GM21515 (cell line): ENCODE data around the gene CCDC171.
"Not testable (repeated sequence)": the region's sequence is repeated elsewhere in the genome, so short reads cannot be mapped to it uniquely, and the experiment has no call there.

ENCODE experiments used
- ATAC-seq: cut with Tn5 transposase; IDR thresholded peaks from one replicate; pipeline ENCODE4 v1.9.1; 2021; ENCODE audit not compliant: unreplicated experiment

CCDC171 gene

DNA sequence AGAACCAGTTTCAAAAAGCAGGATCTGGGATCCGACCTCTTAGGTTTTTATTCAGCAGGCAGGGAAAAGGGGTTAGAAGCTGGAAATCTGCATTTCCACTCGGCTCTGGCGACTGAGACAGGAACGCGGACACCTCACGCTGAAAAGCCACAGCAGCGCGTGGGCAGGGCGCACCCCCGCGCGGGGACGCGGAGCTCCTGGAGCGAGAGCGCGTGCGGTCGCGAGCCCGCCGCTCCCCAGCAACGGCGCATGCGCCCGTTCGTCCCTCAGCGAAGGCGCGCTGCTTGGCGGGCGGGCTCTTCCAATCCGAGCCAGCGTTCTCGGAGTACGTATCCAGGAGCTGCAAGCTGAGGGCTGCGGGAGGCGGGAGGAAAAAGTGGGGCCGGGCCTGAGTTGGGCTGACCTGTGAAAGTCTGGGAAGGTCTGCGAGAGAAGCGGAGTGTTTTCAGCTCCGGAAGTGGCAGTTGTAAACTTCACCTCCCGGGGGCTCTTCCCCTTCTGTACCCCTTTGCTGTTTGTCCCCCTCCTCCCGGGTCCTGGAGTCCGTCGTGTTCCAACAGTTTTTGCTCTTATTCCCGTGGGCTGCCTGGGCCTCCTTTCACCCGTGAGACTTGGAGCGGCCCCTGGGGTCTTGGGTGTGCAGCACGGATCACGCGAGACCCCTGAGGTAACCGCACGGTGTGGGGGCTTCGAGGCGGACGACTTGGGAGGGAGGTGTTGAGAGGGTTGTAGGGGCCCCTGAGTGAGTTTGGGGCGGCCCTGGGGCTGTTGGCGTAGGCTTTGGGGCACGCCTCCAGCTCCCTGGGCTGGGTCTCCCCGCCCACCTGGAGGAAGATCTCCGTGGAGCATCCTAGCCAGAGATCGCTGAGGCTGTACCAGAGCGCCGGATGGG, at the start of gene CCDC171:
Gene CCDC171, plus strand, starts transcription at position 408 of the 892 bp plus-strand sequence. CDS start 11,046 bp downstream, outside the sequence.
- peak; percentile 78 for ATAC-seq

DNA sequence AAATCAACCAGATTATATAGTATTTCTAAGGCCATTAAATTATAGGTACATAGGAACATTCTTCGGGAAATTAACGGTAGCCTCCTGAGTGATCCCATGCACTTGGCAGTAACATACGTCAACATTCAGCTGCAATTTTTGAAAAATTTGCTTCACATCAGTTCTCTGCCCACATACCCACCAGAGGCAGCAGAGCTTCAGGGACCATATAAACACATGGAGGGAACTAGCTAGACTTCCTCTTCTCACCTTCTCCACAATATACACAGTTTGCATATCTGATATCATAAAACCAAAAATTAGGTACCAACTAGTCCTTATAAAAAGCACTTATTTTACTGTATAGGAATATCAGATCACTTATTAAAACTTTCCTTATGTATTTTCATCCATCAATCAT, 46.9 kb upstream of the CCDC171 start:
- no peak for ATAC-seq

DNA sequence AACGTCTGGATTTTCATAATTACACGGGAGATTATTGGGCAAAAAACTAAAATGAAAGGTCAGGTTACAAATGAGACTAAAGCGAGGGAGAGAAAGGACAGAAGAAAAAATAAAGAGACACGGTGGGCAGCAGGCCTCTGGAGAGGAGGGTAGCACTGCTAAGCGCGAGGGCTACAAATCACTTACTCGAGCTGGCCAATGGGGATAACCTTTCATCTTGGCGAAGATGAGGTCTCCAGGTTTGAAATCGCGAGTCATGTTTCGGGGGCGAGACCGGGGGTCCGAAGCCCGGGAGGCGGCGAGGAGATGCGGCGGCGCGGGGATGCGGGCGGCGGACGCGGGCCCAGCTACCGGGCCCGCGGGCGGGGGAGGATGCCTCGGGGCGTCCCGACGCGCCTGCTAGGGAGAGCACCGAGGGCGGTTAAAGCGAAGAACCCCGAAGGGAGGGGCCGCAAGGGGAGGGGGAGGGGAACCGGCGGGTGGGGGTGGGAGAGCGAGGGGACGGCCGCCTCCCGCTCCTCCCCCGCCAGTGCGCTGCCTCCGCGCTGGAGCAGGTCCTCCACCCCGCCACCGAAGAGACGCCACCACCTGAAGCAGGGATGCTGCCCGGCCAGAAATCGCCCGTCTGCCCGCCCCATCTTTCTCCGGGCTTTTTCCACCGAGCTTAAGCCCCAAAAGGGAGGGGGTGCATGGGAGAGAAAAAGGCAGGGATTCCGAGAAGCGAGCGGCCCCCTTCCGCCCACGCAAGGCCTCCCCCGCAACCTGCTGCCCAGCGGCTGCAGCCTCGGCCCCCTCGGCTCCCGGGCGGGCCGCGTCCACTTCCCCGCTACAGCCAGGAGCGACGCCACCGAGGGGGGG, 42.7 kb upstream of the CCDC171 start:
- ATAC-seq: peak; percentile 39

DNA sequence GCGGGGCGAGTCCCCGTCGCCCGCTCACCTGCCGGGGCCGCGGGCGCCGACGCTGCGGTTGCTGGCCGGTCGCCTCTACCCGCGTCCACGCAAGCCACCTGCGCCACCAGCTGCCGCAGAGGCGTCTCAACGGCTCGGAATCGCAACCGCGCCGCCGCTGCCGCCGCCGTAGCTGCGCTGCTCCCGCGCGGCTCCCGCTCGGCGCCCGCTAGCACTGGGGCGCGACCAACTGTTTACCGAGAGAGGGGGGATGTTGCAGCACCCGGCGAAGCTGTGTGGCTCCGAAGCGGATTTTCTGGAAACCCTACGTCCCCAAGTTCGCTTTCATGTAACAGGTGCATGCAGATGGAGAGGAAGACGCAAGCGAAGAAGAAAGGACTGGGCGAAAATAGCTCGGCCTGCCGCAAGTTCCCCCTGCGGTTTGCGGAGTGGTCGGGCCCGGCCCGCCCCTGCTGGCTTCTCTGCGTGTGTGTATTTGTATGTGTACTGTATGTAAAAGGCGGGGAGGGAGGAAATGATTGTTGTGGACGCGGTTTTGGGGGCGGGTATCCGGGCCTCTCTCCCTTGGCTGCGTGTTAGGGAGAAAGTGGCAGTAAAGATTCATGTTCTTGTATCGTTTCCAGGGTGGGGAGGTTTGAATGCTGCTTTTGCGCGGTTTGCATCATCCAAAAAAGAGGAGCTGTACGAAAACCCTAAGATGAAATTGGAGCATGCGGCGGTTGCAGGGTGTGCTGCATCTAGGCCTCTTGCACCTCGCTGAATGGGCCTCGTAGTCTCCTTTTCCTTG, 41.9 kb upstream of the CCDC171 start, which contains the start of gene PSIP1:
Gene PSIP1, minus strand, starts transcription at position 182 of the 787 bp plus-strand sequence. CDS start 782 bp downstream, outside the sequence.
- peak; percentile 81 for ATAC-seq

DNA sequence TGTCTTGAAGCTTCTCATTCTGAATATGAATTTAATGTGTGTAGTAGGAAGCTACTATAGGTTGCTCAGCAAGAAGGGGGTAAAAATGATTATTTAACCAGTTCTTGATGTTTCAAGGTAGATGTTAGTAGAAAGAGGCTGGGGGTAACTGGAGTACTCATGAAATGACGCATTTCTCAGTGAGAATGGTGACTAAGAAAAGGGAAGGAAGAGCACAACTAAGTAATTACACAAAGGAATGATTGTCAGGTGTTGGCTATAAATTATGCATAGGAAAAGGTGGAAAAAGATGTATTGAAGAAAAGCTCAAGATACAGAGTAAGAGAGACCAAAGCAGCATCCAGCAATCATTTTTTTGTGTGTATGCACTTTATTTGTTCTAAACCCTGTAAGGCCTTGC, 40.6 kb upstream of the CCDC171 start:
- ATAC-seq: no peak

DNA sequence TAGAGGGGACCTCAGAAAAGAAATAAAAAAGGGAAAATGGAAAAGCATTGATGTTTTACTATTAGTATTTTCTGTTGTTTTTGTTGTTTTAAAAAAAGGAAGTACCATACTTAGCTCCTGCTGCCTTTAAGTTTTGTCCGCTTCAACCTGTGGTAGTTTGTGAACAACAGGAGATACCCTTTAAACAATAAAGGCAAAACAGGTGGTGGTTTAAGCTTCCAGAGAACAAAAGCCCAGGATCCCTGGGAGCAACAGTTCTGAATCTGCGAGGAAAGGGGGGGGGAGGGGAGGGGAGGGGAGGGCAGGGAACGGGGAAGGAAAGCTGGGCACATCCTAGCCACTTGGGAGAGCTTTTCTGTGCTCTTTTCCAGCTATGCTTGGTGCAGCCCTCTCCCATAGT, 40.0 kb upstream of the CCDC171 start:
- ATAC-seq: no peak

DNA sequence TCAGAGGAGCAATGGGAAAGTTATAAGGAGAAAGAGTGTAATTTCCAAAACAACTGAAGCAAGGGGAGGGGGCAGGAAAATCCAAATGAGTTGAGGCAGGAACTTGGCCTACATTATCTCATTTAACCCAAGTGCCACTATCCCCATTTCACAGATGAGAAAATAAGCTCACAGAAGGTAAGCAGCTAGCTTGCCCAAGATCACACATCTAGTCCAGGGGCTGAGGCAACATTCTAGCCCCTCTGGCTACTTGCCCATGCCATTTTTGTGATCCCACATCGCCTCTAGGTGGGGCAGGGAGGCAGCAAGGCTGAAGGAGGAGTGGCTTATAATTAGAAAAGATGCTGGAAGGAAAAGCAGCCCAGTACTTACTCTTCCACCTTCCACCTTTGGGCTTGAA, 39.5 kb upstream of the CCDC171 start:
- ATAC-seq: no peak

DNA sequence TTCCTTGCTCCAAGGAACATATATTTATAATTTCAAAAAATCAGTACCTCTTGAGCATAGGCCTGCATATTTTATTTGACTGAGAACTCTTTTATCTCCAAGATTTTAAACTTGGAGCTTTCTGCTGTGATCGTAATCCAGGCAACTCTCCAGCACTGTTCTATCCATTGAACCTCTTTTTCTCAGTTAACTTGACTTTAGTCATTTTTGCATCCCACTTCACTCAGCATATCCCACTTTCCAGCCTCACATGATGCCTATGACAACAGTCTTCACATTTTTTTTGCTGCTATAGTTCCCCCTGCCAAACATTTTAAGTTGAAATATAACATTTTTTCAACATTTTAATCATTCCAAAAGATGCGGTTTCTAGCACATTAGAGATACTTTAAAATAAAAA, 33.0 kb upstream of the CCDC171 start:
- ATAC-seq: no peak

DNA sequence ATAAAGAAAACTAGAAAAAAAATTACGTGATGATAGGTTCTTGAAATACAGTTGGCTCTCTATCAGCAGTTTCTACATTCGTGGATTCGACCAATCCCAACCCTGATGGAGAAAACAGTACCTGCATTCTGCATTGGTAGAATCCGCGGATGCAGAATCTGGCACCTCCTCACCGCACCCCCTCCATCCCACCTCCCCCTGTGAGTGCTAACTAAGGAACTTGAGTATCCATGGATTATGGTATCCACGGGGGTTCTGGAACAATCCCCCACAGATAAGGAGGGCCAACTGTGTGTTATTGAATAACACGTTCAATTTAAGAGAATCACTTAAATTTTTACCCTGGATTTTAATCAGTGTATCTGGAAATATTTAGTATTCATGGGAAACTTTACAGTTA, 31.6 kb upstream of the CCDC171 start:
- no peak for ATAC-seq

DNA sequence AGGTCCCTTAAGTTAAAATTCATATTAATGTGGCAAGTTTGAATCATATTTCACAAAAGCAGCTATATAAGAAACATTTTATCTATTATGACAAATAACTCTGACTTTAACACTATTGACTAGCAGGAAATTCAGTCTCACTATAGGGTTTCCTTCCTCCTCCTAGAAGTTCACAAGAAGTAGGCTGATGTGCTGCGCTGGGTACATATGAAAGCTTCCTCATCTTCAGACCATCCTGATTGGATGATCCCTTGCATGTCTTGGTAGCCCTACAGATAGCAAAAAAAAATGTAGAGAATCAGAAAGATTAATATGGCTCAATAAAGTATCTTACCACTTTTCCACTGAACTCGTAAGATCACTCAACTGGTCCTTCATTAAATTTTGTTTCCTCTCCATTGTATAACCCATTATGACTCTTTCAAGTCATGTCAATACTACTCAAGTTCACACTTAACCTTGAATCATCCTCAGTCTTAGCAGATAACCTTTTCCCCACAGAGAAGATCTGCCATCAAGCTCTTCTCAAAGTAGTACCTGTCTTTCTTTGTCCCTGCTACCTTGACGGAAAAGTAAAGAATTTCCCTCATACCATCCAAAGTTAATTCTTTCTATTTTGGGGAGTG, 30.6 kb upstream of the CCDC171 start:
- no peak for ATAC-seq

DNA sequence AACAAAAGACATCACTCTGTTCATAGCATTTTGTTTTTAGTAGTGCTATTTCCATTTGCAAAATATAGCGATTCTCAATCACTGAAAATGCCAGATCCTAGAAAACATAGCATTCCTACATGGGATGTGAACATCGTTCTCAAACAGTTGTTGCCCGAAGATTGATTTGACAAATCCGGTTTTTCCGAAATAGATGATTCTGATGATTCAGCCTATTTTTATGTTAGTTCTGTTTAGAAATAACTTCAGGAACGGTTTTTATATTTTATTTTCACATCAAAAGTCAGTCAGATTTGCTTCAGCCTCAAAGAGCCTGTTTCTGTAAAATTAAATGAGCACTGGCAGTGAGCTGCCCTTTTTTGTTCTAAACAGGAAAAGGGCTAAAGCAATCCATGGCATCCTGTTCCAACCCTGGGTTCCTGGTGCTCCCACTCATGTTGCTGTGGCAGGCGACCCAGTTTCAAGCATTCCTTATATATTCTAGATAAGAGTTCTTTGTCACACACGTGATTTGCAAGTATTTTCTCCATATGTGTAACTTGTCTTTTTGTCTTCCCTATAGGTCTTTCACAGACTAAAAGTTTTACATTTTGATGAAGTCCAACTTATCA, 27.9 kb upstream of the CCDC171 start:
- ATAC-seq: no peak

DNA sequence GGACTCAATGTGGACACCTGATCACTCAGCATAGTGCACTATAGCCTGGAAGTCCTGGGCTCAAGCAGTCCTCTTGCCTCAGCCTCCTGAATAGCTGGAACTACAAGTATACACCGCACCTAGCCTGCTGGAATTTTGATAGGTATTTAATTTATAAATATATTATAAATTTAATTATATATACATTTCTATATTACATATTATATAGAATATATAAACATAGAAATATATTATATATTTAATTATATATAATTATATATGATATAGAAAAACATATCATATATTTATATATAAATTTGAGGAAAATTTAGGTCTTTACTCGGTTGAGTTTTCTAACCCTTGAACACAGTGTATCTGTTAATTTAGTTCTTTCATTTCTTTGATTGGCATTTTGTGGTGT, 26.9 kb upstream of the CCDC171 start:
- ATAC-seq: no peak

DNA sequence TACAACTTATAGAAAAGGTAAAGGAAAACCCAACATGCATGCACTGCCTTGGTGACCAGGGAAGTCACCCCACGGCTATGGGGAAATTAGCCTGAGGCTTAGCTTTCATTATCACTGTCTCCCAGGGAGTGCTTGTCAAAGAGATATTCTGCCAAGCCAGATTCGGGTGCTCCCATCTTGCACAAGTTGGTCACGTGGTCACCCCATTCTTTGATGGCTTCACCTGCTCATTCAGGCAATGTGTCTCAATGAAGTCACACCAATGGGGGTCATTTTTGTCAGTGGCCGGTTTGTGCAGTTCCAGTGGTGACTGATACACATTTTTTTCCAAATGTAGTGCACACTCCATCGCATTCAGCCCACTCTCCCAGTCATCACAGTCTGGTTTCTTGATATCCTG, 25.8 kb upstream of the CCDC171 start:
- not testable (repeated sequence) for ATAC-seq

DNA sequence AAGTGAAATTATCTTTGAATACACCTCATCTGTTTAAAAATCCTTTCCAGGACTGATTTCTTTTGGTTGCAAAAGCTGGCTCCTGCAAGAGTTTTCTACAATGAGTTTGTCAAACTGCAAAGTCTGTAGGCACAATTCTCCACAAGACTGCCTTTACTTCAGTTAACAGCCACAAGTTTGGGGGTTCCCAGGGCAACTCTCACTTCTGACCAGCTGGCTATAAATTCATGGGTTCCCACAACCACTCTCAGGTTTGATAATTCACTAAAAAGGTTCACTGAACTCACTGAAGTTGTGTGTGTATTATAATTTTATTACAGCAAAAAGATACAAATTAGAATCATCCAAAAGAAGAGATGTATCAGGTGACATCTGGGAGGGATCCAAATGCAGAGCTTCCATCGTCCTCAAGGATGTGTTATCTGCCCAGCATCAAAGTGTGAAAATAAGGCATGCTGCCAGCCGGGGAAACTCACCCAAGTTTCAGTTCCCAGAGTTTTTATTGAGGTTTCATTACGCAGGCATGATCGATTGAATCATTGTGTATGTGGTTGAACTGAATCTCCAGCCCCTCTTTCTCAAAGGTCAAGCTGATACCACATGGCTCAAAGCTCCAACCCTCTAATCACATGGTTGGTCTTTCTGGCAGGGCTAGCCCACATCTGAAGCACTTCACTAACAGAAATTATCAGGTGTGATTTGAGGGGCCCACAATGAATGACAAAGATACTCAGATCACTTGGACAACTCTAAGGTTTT, 23.1 kb upstream of the CCDC171 start:
- peak; percentile 78 for ATAC-seq

DNA sequence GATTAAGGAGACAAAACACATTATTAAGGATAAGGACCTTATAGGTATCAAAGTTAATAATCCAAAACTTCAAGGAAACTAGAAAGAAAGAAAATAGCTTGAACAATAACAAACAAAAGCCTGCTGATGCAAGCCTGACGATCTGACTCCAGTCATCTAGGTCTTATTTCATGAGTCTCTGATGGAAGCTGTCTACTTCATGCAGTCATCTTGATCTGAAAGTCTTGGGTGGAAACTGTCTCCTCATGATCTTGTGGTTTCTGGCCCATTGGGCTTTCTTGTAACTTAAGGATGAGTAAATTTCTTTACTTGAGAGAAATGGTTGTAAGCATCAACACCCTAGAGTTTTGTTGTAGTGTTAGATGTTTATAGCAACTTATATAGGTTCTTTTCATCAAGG, 21.5 kb upstream of the CCDC171 start:
- ATAC-seq: no peak

DNA sequence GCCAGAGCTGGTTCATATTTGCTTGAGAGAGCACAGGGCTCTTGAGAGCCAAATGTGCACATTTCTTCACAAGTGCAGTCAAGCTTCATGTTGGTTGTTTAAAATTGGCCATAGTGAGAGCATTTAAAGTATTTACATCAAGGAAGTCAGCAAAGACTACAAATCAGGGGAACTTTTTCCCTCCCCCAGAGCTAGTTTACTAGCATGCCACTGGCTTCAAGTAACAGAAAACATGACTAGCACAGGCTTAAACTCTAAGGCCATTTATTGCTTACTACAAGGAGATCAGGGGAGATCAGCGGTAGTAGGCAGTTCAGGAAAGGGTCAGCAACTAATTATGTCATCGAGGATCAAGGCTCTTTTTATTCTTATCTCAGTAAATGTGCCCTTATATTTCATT, 11.0 kb upstream of the CCDC171 start:
- no peak for ATAC-seq

DNA sequence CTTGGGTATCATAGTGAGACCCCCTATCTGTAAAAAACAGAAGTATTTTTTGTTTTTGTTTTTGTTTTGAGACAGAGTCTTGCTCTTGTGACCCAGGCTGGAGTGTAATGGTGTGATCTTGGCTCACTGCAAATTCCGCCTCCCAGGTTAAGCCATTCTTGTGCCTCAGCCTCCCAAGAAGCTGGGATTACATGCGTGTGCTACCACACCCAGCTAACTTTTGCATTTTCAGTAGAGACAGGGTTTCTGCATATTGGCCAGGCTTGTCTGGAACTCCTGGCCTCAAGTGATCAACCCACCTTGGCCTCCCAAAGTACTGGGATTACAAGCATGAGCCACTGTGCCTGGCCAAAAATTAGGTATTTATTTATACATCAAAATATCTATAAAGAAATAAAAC, 10.2 kb upstream of the CCDC171 start:
- no peak for ATAC-seq

DNA sequence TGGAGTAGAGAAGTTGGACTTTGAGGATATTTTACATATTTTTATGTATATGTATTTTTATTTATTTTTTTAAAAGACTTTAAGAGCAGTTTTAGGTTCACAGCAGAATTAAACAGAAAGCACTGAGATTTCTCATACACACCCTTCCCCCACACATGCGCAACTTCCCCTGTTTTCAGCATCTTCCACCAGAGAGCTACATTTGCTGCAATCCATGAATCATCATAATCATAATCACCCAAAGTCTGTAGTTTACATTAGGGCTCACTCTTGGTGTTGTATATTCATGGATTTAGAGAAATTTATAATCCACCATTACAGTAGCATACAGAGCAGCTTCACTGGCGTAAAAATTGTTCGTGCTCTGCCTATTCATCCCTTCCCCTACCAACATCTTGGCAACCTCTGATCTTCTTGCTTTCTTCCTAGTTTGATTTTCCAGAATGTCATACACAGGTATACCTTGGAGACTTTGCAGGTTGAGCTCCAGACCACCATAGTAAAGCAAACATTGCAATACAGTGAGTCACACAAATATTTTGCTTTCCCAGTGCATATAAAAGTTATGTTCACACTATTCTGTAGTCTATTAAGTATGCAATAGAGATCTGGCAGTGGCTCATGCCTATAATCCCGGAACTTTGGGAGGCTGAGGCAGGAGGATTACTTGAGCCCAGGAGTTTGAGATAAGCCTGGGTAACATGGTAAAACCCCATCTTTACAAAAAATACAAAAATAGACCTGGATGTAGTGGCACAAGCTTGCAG, 9.6 kb upstream of the CCDC171 start:
- no peak for ATAC-seq

DNA sequence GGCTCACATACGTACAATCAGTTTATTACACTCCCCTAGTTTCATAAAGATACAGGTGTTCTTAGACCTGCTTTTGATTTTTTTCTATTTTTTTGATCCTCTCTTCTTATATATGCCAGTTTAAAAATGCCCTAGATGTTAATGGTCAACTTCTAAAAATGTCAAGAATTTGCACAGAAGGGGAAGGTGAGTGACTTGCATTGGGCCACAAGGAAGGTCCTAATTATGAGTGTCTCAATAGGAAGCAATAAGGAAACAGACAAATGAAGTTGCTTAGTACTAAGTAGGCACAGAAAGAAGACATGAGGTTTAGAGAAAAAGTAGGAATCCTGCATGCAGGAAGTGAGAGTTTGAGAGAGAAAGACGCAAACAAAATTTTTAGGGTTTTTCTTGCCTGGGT, 3.2 kb upstream of the CCDC171 start:
- no peak for ATAC-seq
